Retinal pigment epithelial cell (primary cell): ENCODE measurements around the gene LDHAL6A.

Source experiments
- DNase-seq: peaks from one replicate; pipeline ENCODE4 v3.0.0-alpha.2; 2010; ENCODE audit warnings: low read depth
- H3K4me3 ChIP-seq: 2 replicates; pipeline ENCODE4 v1.5.1; 2011; ENCODE audit warnings: mild to moderate bottlenecking, low read length, control low read depth, moderate library complexity
- CTCF ChIP-seq: conservative IDR thresholded peaks from 2 replicates; pipeline ENCODE4 v1.5.1; 2011; ENCODE audit warnings: low read depth, low read length, control low read depth, inconsistent platforms

The LDHAL6A gene

GRCh38 chr11:18524248-18524647 is 68.6 kb downstream of the LDHAL6A start:
- no peak for TF ChIP-seq CTCF
- DNase-seq: no peak
- H3K4me3 ChIP-seq: no peak overlapping the region

DNA sequence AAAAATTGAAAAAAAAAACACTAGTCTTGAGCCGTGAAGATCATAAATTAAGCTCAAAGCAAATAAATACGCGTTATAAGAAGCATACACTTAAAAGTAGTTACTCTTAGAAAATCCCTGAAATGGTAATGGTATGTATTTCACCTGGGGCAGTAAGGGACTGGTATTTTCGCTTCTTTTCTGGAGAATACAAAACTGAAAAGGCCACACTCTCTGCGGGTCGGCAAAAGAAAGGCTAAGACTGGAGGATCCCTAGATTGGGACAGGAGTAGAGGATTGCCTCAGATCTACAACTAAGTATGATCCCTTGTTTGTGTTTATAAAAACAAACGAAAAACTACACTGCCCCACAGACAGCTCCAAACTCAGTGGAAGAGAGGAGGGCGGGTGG is 70.5 kb downstream of the LDHAL6A start:
- H3K4me3 ChIP-seq: peak overlapping the region; percentile 92
- no peak for TF ChIP-seq CTCF

DNA sequence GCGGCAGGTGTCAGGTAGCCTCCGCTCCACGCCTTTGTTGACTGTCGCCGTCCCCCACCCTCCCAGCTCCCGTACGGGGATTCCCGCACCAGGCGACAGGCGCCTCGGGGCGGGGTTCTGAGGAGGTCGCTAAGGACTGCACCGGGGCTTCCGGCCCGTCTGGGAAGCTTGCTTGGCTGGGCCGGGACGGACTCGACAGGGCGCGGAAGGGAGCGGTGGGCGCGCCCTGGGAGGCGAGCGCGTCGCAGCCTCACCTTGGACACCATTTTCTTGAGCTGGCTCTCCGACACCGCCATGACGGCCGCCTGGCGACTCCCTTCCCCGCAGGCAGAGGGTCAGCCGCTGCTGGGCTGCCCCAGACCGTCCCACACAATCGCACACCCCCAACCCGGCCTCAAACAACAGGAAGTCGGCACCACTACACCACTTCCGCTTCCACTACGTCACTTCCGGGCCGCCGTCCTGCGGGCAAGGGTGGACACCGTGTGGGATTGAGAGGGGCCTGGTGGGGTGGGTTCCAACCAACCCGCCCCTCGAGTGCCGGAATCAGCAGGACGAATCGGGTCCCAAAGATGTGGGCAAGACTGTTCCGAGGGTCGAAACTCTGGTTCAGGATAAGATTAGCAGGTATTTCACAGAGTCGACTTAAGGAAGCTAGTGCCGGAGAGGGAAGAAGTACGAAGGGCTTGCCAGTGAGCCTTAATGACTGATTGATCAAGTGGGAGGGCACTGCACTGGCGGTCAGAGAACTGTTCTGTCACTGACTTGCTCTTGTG is 71.1 kb downstream of the LDHAL6A start, which contains the start of gene TSG101:
TSS of gene TSG101 (minus strand) at position 422 of the 776 bp plus-strand sequence. CDS start at position 296, 126 bp downstream.
- peak within 1 kb of the TSS; percentile 92 for H3K4me3 ChIP-seq
- peak; percentile 71 for DNase-seq
- TF ChIP-seq CTCF: no peak

More for the DNA sequence above, 70.5 kb downstream of the LDHAL6A start:
- no peak for DNase-seq

GRCh38 chr11:18527512-18527911 is 71.9 kb downstream of the LDHAL6A start:
- TF ChIP-seq CTCF: no peak
- DNase-seq: no peak

More at GRCh38 chr11:18527512-18527911, 71.9 kb downstream of the LDHAL6A start:
- H3K4me3 ChIP-seq: peak overlapping the region; percentile 92
